Right renal cortex interstitium (tissue), 3 donors: ENCODE results near the gene PMF1. TPM values are rescaled to one million over a fixed set of nuclear protein-coding genes. Genes with fewer than 3 reads are reported as not detected.

ENCODE experiments used
- DNase-seq, 3 donors: peaks; one replicate each; pipeline ENCODE4 v3.0.0-alpha.2; 2013; ENCODE audit warnings: low read depth in 3 of 3, low spot score in 2 of 3
- polyA plus RNA-seq, 3 donors: library from polyadenylated mRNA; unstranded; fragments of 120-200 nt; gene quantifications; one replicate each; pipeline ENCODE4 v1.2.1, GENCODE V29; 2013; ENCODE audit not compliant: insufficient read length in 3 of 3

PMF1 gene
- polyA plus RNA-seq, 3 donors, result 77.2 to 85.1 (median 81.0) TPM

DNA sequence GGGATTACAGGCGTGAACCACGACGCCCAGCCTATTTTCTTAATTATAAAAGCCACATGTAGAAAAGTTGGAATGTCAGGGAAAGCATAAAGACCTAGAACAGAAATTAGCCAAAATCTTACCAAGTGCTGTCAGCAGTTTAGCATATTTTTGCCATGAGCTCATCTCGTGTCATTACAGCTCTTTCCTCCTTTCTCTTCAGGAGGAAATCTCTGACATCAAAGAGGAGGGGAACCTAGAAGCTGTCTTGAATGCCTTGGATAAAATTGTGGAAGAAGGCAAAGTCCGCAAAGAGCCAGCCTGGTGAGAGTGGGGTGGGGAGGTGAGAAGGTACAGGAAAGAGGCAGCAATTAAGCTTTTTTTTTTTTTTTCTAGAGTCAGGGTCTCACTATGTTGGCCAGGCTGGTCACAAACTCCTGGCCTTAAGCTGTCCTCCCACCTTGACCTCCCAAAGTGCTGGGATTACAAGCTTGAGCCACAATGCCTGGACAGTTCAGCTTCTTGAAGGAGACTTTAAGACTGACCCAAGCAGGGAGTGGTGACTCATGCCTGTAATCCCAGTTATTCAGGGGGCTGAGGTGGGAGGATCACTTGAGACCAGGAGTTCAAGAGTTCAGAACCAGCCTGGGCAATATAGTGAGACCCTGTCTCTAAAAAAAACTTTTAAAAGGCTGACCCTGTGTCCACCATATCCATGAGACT is 20.8 kb downstream of the PMF1 start:
- no peak for DNase-seq

DNA sequence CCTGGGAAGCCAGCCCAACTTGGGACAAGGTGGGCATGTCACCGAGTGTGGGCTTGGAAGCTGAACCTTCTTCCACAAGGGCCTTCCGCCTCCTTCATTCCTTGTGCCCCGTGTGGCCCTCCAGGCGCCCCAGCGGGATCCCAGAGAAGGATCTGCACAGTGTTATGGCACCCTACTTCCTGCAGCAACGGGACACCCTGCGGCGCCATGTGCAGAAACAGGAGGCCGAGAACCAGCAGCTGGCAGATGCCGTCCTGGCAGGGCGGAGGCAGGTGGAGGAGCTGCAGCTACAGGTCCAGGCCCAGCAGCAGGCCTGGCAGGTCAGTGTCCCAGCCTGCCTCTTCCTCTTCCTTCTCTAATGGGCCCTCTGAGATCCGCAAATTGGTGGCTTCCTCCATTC is 23.4 kb downstream of the PMF1 start:
- no peak for DNase-seq

DNA sequence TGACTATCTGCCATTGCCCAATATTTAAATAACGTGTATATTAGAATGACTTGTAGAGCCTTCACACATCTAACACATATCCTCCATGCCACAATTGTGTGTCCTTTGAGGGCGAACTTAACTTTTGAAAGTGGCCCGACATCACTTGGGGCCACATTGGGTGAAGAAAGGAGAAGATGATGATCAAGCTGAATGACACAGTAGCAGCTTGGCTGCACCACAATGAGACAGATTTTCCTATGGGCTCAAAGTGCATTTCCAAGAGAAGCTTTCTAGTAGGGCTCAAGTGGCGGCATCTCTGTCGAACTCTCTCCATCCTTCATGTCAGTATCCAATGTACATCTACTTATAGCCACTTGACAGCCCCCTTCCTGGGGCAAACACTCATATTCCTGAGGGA is 25.4 kb downstream of the PMF1 start:
- no peak for DNase-seq

DNA sequence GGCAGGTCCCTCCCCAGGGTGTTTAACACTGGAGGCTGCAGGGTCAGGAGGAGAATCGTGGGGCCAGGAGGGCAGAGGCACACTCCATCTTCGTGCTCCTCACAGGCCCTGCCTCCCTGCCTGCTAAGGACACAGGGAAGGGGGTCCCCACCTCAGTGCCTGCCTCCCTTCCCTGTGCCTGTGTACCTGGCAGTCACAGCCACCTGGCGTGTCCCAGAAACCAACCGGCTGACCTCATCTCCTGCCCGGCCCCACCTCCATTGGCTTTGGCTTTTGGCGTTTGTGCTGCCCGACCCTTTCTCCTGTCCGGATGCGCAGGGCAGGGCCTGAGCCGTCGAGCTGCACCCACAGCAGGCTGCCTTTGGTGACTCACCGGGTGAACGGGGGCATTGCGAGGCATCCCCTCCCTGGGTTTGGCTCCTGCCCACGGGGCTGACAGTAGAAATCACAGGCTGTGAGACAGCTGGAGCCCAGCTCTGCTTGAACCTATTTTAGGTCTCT is 28.6 kb downstream of the PMF1 start:
- no peak for DNase-seq

DNA sequence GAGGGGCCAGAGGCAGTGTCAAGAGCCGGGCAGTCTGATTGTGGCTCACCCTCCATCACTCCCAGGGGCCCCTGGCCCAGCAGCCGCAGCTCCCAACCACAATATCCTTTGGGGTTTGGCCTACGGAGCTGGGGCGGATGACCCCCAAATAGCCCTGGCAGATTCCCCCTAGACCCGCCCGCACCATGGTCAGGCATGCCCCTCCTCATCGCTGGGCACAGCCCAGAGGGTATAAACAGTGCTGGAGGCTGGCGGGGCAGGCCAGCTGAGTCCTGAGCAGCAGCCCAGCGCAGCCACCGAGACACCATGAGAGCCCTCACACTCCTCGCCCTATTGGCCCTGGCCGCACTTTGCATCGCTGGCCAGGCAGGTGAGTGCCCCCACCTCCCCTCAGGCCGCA is 29.1 kb downstream of the PMF1 start, which contains the start of gene BGLAP:
Gene BGLAP (plus strand): TSS at position 259 of the 400 bp plus-strand sequence. CDS start 48 bp downstream, at position 307.
- no peak for DNase-seq

DNA sequence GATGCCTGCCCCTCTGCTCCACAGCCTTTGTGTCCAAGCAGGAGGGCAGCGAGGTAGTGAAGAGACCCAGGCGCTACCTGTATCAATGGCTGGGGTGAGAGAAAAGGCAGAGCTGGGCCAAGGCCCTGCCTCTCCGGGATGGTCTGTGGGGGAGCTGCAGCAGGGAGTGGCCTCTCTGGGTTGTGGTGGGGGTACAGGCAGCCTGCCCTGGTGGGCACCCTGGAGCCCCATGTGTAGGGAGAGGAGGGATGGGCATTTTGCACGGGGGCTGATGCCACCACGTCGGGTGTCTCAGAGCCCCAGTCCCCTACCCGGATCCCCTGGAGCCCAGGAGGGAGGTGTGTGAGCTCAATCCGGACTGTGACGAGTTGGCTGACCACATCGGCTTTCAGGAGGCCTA is 29.9 kb downstream of the PMF1 start:
- DNase-seq, result no peak

DNA sequence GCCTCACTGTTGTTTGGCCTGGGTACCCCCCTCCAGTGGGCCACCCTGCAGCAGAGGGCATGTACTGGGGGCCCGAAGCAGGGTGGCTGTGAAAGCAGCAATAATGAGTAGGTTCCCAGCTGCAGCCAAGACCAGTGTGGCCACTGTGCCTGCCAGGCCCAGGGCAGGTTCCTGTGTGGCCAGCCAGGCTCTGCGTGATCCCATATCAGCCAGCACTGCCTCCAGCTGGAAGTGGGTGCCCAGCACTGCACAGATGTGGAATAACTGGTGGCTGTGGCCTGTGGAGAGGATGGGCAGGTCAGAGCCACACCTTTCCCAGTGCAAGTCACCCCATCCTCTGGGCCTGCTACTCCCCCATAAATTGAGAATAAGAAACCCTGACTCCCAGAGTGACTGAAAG is 31.3 kb downstream of the PMF1 start:
- DNase-seq, result no peak

DNA sequence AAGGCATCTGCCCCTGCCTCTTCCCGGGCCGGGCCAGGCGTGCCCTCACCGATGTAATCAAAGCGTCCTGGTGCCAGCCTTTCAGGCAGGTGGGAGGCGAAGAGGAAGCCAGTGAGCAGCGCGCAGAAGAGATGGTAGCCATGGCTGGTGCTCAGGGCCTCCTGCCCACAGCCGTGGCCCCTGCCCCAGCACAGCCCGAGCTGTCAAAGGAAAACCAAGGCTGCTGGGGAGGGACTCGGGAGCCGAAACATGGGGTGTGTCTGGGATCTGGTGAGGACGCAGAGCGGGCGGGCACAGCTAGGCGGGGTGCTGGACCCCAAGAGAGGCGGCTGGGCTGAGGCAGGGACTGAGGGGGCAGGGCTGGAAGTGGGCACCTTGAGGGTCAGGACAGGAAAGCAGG is 31.9 kb downstream of the PMF1 start:
- DNase-seq, result no peak

DNA sequence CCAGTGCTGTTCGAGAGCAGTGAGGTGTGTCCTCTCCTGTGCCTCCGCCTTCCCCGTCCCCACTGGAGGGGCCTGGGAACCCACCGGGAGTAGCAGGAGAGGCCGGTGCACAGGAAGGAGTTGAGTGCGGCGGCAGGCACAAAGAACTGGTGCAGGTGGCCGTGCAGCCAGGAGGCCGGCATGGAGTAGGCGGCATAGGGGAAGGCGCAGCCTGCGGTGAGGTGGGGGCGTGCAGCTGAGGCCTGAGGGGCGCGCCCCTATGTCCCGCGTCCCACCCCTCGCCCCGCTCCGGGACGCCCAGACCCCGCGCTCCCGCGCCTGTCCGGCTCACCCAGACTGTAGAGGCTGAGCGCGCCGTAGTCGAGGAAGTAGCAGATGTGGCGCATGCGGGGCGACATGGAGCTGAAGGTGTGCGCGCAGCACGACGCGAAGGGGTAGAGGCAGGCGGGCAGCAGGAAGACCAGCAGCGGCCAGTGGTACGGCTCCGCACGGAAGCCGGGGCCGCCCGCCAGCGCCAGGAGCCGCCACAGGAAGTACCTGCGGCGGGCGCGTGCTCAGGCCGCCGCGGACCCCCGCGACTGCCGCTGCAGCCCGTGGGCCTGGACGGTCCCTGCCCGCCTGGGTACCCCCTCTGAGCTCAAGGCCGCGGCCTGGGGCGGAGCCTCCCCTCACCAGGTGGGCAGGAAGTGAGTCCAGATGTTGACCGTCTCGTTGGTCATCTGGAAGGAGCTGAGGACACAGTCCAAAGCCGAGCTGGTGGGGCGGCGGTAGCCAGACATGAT is 32.8 kb downstream of the PMF1 start:
- DNase-seq, result no peak

DNA sequence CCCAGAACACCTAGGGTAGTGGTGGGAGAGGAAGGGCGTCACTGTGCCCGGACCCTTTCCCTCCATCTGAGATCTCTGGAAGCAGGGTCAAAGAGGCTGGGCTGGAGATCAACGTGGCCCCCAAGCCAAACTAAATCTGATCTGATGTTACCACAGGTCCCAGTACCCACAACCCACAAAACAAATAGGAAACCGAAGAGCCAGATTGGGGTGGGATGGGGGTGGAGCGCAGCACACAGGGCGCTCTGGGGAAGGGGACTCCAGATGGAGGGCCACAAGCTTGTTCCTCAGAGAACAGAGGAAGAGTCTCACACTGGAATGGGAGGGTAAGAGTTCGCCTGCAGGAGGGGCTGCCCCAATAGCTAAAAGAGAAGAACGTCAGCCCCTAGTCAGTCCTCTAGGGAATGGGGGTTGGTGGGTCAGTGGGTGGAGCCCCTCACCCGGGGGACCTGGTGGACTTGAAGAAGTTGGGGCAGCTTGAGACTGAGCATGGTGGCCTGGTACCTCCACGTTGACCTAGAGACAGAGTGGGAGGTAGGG is 33.5 kb downstream of the PMF1 start:
- DNase-seq, result no peak

DNA sequence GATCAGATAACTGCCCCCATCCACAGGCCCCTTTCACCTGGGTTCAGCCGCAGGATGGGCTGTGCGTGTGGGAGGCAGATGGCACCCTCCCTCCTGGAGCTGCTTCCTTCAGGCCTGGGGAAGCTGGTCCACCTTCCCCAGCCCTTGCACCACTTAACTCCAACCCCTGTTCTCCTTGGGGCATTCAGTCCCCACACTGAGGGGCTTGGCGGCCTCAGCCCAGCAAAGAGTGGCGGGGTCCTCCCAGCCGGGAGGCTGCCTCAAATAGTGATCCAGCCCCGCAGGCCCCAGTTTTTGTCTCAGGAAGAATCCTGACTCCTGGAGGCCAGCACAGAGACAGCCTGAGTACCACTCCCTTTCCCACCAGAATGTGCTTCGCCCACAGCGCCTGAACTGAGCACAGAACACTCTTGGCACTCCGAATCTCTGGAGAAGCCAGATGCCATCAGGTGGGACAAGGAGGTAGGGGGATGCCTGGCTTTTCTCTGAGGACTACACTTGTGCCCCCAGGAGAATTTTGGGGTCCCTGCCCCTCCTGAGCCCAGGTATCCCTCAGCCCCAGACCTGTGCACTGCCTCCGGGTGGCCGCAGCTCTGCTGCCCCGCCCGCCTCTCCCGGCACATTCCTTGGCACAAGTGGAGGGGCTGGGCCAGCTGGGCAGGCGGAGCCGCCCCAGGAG is 34.1 kb downstream of the PMF1 start:
- DNase-seq, result no peak

DNA sequence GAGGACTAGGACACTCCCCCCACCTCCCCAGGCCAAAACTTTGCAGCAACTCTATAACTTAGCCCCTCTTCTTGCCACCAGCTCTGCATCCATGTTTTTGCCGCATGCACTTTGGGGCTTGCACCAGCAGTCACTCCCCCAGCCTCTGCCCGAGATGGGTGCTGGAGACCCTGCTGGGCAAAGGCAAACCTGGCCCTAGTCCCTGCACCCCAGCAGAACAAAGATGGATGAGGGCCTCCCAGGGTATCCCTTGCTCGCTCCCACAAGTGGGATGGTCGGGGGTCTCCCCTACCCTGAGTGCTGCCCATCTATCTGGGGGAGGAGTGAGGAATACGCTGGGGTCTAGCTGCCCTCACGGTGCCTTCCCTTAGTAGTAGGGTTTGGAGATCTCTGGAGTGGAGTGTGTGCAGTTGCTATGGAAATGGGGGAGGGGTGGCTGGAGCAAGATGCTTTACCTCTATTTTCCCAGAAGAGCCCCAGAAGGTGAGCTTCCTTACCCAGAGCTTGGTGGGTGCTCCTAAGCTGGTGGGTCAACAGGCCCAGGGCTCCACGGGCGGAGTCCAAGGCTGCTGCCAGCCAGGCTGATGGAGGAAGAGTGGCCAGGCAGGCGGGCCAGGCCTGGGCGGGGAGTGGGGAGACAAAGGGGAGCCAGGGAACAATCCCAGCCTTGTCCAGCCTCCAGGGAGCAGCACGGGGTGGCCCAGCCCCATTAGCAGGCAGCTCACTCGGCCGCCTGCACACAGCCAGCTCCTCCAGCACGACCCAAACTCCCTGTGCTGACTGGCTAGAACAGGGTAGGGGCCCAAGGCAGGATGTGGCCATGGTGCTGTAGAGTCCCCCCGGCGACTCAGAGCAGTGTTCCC is 34.9 kb downstream of the PMF1 start, which contains the start of gene PAQR6:
Gene PAQR6 (minus strand): TSS at position 597 of the 863 bp plus-strand sequence. CDS start 1,325 bp downstream, outside the sequence.
- no peak for DNase-seq

DNA sequence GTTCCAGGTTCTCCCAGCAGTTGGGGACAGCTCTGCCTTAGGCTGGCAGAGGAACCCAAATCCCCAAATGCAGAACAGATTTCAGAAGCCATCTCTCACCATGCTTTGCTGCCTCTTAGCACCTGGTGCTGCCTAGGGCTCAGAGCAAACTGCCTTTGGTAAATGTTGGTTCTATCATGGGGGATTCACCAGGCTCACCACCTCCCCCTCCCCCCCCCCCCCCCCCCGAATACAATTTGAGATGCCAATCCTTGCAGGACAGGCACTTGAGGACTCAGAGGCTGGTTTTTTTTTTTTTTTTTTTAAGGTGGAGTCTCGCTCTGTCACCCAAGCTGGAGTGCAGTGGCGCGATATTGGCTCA is 35.5 kb downstream of the PMF1 start:
- no peak for DNase-seq

DNA sequence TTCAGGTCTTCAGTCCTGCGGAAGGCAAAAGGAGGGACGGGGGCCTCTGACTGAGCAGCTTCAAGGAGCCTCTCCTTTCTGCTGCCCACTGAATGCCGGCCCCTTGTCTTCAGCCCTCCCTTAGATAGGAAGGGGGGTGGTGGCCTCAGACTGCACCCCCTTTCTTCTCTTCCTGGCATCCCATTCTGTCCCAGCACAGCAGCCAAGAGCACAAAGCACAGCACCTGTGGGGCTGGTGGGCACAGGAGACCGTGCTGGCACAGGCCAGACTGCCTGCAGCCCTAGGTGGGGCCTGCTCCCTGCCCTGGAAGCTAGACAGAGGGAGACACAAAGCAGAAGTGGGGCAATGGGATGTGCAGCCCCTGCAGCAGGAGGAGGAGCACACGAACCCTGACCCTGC is 36.8 kb downstream of the PMF1 start:
- no peak for DNase-seq

DNA sequence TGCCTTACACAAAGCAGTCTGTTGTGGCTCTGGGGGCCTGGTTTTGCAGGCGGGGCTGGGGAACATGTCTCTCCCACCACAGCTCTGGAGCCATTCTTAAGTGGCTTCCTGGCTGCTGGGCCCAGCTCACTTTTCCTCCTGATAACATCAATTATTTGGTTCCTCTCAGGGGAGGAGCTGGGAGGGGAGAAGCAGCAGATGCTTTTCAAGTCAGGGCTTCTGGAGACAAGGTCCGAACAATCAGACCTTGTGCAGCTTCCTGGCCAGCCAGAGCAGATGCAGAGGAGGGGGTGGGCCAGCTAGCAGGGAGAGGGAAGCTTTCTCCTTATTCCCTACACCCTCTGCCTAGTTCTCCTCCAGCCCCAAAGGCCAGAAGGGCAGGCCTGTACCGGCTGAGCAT is 38.7 kb downstream of the PMF1 start:
- no peak for DNase-seq

DNA sequence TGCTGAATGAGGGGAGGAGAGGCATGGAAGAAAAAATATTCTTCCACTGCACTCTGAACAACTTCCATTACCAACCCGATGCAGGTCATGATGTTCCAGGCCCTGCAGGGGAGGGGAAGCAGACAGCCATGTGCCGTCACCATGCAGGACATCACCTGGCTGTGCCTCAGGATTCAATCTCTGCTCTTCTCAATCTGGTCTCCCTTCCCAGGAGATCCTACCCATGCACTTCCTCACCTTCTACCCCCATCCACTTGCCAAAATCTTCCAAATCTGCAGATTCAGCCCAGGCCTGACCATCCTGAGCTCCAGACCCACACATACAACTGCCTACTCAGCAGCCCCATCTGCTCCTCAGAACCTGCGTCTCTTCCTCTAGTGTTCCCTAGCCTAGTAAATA is 40.8 kb downstream of the PMF1 start:
- no peak for DNase-seq

DNA sequence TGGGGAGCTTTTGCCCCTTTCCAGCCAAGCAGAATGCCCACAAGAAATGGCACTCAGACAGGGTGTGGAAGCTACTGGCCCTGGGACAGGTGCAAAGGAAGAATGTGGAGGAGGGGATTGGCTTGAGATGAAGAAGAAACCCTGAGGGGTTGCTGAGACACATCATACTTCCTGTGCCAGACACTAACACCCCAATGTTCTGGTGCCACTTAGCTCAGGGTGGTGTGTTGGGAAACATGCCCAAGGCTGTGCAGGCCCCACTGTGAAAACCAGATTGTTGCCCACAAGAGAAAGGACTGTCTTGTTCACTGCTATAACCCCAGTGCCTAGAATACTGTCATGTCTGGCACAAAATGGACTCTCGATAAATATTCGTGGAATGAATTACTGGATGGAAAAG is 44.9 kb downstream of the PMF1 start:
- DNase-seq, result no peak

DNA sequence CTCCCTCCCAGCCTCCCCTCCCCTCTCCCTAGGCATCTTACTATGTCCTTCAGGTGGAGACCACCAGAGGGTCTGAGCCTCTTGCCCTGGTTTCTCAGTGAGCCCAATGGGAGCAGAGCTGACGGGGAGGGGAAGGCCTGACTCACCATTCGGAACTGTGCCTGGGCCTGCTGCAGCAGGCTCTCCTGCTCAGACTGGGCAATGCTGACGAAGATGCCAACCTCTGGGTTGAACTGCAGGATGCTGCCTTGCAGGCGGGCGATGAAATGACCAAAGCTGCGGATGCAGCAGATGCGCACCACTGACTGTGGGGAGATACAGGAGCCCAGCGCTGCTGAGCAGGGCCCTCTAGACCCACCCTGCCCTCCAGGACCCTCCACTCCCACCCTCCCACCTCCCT is 46.1 kb downstream of the PMF1 start:
- no peak for DNase-seq

DNA sequence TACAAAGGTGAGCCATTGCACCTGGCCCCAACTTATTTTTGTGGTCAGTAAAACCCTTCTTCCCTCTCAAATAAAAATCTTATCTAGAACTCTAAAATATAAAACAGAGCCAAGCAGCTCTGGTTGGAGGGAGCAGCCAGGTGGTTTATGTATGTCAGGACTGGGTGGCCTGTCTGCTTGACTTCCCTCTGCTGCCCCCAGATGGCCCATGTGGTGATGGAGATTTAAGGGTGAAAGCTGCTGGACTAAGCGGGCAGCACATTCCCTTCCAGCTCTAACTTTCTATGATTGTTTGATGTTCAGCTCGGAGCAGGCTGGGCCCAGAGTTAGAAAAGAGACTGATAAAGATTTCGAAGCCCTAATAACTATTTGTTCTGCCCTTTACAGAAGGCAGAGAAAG is 47.0 kb downstream of the PMF1 start:
- no peak for DNase-seq

DNA sequence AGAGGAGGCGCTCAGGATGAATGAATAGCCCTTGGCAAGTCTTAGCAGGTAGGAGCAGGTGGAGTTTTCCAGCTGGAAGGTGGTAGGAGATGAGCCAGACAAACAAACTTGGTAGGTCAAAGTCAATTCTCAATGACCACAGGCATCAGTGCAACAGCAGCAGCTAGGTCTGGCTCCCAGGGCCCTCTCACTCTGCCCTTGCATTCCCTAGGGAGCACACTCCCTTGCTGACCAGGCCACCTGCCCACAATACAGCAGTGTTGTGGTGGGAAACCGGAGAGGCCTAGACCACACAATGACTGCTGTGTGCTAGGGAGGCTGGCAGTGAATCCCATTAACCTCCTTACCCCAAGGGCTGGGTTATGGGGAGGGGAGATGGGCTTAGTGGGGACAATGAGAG is 48.1 kb downstream of the PMF1 start:
- DNase-seq, result no peak
